Kidney (tissue), 14 donors: ENCODE results near the gene SPPL2A. TPM values are rescaled to one million over a fixed set of nuclear protein-coding genes. Genes with fewer than 3 reads are reported as not detected.

Experiments used
- DNase-seq, 5 donors: peaks; one replicate each; pipeline ENCODE4 v3.0.0-alpha.2; 2013 to 2020
- FAIRE-seq: peaks from 2 replicates; lab custom pipeline; 2012; peaks lifted over from hg19 to GRCh38; lab: Jason Lieb, UNC
- H3K27ac ChIP-seq, 2 donors: one replicate each; pipeline ENCODE4 v1.7.0; 2013; ENCODE audit warnings: low read depth in 2 of 2, low read length in 2 of 2, inconsistent platforms in 1 of 2
- H3K27me3 ChIP-seq: one replicate; pipeline ENCODE4 v1.7.1; 2013; ENCODE audit warnings: low read length, inconsistent platforms; ENCODE audit not compliant: control insufficient read depth, insufficient read depth
- H3K36me3 ChIP-seq, 3 donors: one replicate each; pipeline versions ENCODE4 v1.7.0 to v1.7.1; 2013; ENCODE audit warnings: low read length in 3 of 3, control low read depth in 1 of 3, inconsistent platforms in 1 of 3; ENCODE audit not compliant: insufficient read depth in 3 of 3, control insufficient read depth in 2 of 3
- H3K4me1 ChIP-seq, 3 donors: one replicate each; pipeline versions ENCODE4 v1.7.0 to v1.7.1; 2013; ENCODE audit warnings: low read length in 3 of 3, inconsistent platforms in 1 of 3, low read depth in 1 of 3; ENCODE audit not compliant: control insufficient read depth in 2 of 3, insufficient read depth in 2 of 3
- H3K4me3 ChIP-seq, 3 donors: one replicate each; pipeline versions ENCODE4 v1.7.0 to v1.8.1; 2013; ENCODE audit warnings: low read length in 3 of 3, control low read depth in 1 of 3, inconsistent platforms in 1 of 3
- H3K9ac ChIP-seq, 3 donors: one replicate each; pipeline versions ENCODE4 v1.7.0 to v1.7.1; 2013; ENCODE audit warnings: low read length in 3 of 3, control low read depth in 1 of 3, inconsistent platforms in 1 of 3
- H3K9me3 ChIP-seq, 3 donors: one replicate each; pipeline versions ENCODE4 v1.7.0 to v1.7.1; 2013; ENCODE audit warnings: low read length in 3 of 3, control low read depth in 1 of 3, inconsistent platforms in 1 of 3; ENCODE audit not compliant: control insufficient read depth in 2 of 3, insufficient read depth in 1 of 3
- intact Hi-C: fragments of 100-400 bp; cut with DNase I; formaldehyde crosslinking; loops from one replicate; pipeline ENCODE4 v1.11.1; 2022
- polyA plus RNA-seq: library from polyadenylated mRNA; stranded (reverse); fragments of 350-450 nt; fragmentation: Illumina TruSeq; extraction: RNeasy Lipid Tissue Mini Kit (QIAGEN cat#74804); gene quantifications from one replicate; pipeline ENCODE4 v1.2.3, GENCODE V29; 2014; ENCODE audit warnings: low read depth, low replicate concordance; ENCODE audit not compliant: insufficient read depth
- total RNA-seq: library from RNA; stranded (reverse); fragmentation: NEBNext Ultra II Directional; extraction: Animal tissue kit (Norgen Biotek cat#: 25700); gene quantifications from one replicate; pipeline ENCODE4 v1.2.1, GENCODE V29; 2021
- TF ChIP-seq, protein P1 (sequence below): IDR thresholded peaks from 3 replicates; pipeline ENCODE4 v1.5.1; 2012; ENCODE audit warnings: mild to moderate bottlenecking, moderate library complexity, borderline replicate concordance; ENCODE audit not compliant: insufficient read depth; ENCODE audit errors: extremely low read depth
- donor health status: control.
- donor health status: control.
- donor health status: control.
- donor health status: control.
- donor health status: control.
- donor health status: DM: yes; HTN: yes; CAD: no.
- donor health status: Normal renal cell carcinoma (clear cell type).

The SPPL2A gene
- total and polyA plus RNA-seq, 2 donors from 2014 or later: 53.3 to 134 TPM

DNA sequence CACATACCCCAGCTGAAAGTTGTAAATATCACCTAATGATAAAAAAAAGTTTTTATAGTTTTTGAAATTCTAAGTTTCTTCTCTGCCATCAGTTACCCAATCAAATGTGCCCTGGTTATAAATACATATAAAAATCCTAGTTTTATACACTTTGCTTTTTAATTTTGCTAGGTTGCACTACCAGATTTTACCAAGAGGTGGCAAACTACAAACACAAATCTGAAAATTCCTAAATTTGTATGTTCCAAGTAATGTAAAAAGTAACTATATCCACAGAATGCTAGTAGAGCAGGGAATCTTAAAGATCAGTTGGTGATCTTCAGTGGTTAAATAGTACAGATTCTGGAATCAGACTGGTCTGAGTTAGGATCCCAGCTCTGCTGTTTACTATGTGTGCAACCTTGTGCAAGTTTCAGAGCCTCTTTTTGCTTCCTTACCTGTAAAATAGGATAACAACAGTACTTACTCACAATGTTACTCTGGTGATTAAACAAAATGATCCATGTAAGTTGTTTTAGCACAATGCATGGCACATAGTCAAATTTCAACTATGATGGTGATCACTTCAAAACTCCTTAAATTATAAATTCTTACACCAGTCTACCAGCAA, 89.9 kb downstream of the SPPL2A start:
- H3K27ac ChIP-seq: no peak overlapping the region
- H3K4me3 ChIP-seq: no peak overlapping the region
- TF ChIP-seq, protein P1, sequence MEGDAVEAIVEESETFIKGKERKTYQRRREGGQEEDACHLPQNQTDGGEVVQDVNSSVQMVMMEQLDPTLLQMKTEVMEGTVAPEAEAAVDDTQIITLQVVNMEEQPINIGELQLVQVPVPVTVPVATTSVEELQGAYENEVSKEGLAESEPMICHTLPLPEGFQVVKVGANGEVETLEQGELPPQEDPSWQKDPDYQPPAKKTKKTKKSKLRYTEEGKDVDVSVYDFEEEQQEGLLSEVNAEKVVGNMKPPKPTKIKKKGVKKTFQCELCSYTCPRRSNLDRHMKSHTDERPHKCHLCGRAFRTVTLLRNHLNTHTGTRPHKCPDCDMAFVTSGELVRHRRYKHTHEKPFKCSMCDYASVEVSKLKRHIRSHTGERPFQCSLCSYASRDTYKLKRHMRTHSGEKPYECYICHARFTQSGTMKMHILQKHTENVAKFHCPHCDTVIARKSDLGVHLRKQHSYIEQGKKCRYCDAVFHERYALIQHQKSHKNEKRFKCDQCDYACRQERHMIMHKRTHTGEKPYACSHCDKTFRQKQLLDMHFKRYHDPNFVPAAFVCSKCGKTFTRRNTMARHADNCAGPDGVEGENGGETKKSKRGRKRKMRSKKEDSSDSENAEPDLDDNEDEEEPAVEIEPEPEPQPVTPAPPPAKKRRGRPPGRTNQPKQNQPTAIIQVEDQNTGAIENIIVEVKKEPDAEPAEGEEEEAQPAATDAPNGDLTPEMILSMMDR: peak; percentile 69
- no peaks in the 10 kb centered on the region for H3K36me3 ChIP-seq
- no peaks in the 10 kb centered on the region for H3K27me3 ChIP-seq
- intact Hi-C loops: loop anchor here (10.0 kb wide), 1 partner anchor 219 kb away; no protein-coding TSS in a partner anchor
- DNase-seq (peak in 2 of 5 donors; percentile 50 to 52), FAIRE-seq (peak; percentile 66)
- H3K4me1 ChIP-seq: peaks cover 0 to 5% (median 5%) of the 10 kb centered on the region in 3 donors
- no peak overlapping the region for H3K9ac ChIP-seq
- no peaks in the 10 kb centered on the region for H3K9me3 ChIP-seq

DNA sequence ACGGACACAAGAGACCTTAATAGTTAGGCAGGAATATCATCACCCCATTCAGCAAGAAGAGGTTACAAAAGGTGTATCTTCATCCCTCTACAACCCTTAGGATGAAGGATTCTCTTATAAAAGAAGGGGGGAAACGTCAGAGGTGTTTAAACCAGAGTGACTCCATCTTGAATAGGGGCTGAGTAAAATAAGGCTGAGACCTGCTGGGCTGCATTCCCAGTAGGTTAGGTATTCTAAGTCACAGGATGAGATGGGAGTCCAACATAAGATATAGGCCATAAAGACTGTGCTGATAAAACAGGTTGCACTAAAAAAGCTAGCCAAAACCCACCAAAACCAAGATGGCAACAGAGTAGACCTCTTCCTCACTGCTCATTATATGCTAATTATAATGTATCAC, 95.4 kb downstream of the SPPL2A start:
- no peak overlapping the region for H3K27ac ChIP-seq
- FAIRE-seq (no peak), DNase-seq (no peak)
- H3K4me1 ChIP-seq: peaks cover 0 to 2% (median 0%) of the 10 kb centered on the region in 3 donors
- H3K27me3 ChIP-seq: no peaks in the 10 kb centered on the region
- no peaks in the 10 kb centered on the region for H3K9me3 ChIP-seq
- intact Hi-C loops: loop anchor here (10.0 kb wide), 1 partner anchor 225 kb away; no protein-coding TSS in a partner anchor
- TF ChIP-seq, protein P1: no peak
- H3K36me3 ChIP-seq: peaks cover 0 to 3% (median 0%) of the 10 kb centered on the region in 3 donors
- H3K9ac ChIP-seq: no peak overlapping the region
- H3K4me3 ChIP-seq: no peak overlapping the region

DNA sequence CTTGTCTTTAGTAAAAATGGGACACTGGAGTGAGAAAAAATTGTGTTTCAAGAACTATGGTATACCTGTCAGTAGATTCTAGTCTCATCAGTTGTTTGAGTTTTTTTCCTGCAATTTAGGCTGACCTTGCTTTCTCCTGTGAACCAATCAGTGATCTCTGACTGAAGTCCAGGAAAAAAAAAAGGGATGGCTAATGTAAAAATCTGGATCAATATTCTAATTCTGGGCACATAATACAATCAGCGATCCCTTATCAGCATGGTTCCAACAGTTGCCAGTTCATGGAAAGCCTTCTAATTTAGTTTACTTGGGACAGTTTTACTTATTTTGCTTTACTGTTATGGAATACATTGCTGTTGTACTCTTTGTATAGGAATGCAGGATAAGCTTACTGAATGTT, 95.9 kb downstream of the SPPL2A start:
- Histone ChIP-seq H3K27me3 (no peaks in the 10 kb centered on the region), H3K9me3 (no peaks in the 10 kb centered on the region), H3K4me3 (no peak overlapping the region), H3K9ac (no peak overlapping the region), H3K4me1 (peaks cover 0 to 2% (median 0%) of the 10 kb centered on the region in 3 donors), H3K36me3 (peaks cover 0 to 3% (median 0%) of the 10 kb centered on the region in 3 donors), H3K27ac (no peak overlapping the region)
- TF ChIP-seq, protein P1: no peak
- intact Hi-C loops: loop anchor here (10.0 kb wide), 1 partner anchor 225 kb away; no protein-coding TSS in a partner anchor
- DNase-seq (no peak), FAIRE-seq (no peak)
